Measurements from ENCODE around the gene SYVN1. TPM values are rescaled to one million over a fixed set of nuclear protein-coding genes. Genes with fewer than 3 reads are reported as not detected.

SYVN1 gene
- total RNA-seq, 1 experiment from 2014 or later, result 45.9 TPM

GRCh38 chr11:65128182-65129145 lies 5.9 kb downstream of the SYVN1 start:
- intact Hi-C loops (cut with micrococcal nuclease), result no loop called here
- no peak for TF ChIP-seq MAX (IDR thresholded peaks at IDR 0.05)
- TF ChIP-seq POLR2AphosphoS5 (IDR thresholded peaks at IDR 0.05; ENCODE audit: low read depth, low read length), result peak; percentile 15
- no TSS peak for BruUV-seq (replicated peaks)
- ATAC-seq (no peak; the same call in 1 of the 2 replicates), DNase-seq (ENCODE audit: low read depth, low spot score) (no peak)
- H4K20me1 ChIP-seq (ENCODE audit: insufficient read depth), result no peaks in the 10 kb centered on the region
- ChIA-PET CTCF (no interaction called here), RAD21 (ENCODE audit: low non-redundant PET in 1 of 2, low total read pairs in 2 of 2, uncharacterized antibody in 2 of 2, unreplicated experiment in 2 of 2) (no interaction called here), POLR2A (no interaction called here)
- H3K9me3 ChIP-seq (ENCODE audit: control insufficient read depth in 1 of 2, insufficient read depth in 1 of 2, low read depth in 1 of 2, low read length in 2 of 2), result no peaks in the 10 kb centered on the region
- H3K27me3 ChIP-seq (ENCODE audit: insufficient read depth, low read length), result no peaks in the 10 kb centered on the region
- H3K9ac ChIP-seq (ENCODE audit: low read length), result no peak overlapping the region
- no peak overlapping the region for H3K4me2 ChIP-seq (ENCODE audit: low read length)
- H3K4me3 ChIP-seq (replicated peaks in 1 of 2; ENCODE audit: low read depth in 1 of 2, low read length in 2 of 2), result no peak overlapping the region
- peaks cover 4 to 13% of the 10 kb centered on the region in 2 experiments; a peak in 3 of 4 replicates for H3K4me1 ChIP-seq (ENCODE audit: control insufficient read depth in 1 of 2, insufficient read depth in 2 of 2, low read length in 2 of 2)
- peaks cover 34 to 70% of the 10 kb centered on the region in 2 experiments for H3K36me3 ChIP-seq (ENCODE audit: control insufficient read depth in 1 of 2, insufficient read depth in 2 of 2, low read length in 2 of 2)
- no peak overlapping the region for H2AFZ ChIP-seq (ENCODE audit: low read depth, low read length, poor library complexity, severe bottlenecking)
- no peak overlapping the region for H3K27ac ChIP-seq (ENCODE audit: low read depth, low read length)
- H3K9me2 ChIP-seq (ENCODE audit: insufficient read depth), result no peaks in the 10 kb centered on the region
- peaks cover 41% of the 10 kb centered on the region for H3K79me2 ChIP-seq (ENCODE audit: insufficient read depth, low read length)

- Histone ChIP-seq H3K4me2 (ENCODE audit: low read length) (no peak overlapping the region), H2AFZ (ENCODE audit: low read depth, low read length, poor library complexity, severe bottlenecking) (no peak overlapping the region), H3K27ac (ENCODE audit: low read depth, low read length) (0 out of 2 replicates have a peak overlapping the region, but pooled peaks have one; percentile 7), H3K4me1 (ENCODE audit: control insufficient read depth in 1 of 2, insufficient read depth in 2 of 2, low read length in 2 of 2) (peaks cover 3 to 11% of the 10 kb centered on the region in 2 experiments; a peak in 3 of 4 replicates), H3K36me3 (ENCODE audit: control insufficient read depth in 1 of 2, insufficient read depth in 2 of 2, low read length in 2 of 2) (peaks cover 34 to 68% of the 10 kb centered on the region in 2 experiments), H4K20me1 (ENCODE audit: insufficient read depth) (no peaks in the 10 kb centered on the region), H3K9me2 (ENCODE audit: insufficient read depth) (no peaks in the 10 kb centered on the region), H3K27me3 (ENCODE audit: insufficient read depth, low read length) (no peaks in the 10 kb centered on the region), H3K9me3 (ENCODE audit: control insufficient read depth in 1 of 2, insufficient read depth in 1 of 2, low read depth in 1 of 2, low read length in 2 of 2) (no peaks in the 10 kb centered on the region), H3K79me2 (ENCODE audit: insufficient read depth, low read length) (peaks cover 41% of the 10 kb centered on the region), H3K4me3 (replicated peaks in 1 of 2; ENCODE audit: low read depth in 1 of 2, low read length in 2 of 2) (no peak overlapping the region), H3K9ac (ENCODE audit: low read length) (no peak overlapping the region)
- BruUV-seq (replicated peaks), result no TSS peak
- TF ChIP-seq POLR2AphosphoS5 (IDR thresholded peaks at IDR 0.05; ENCODE audit: low read depth, low read length) (peak; percentile 7), EGR1 (IDR thresholded peaks at IDR 0.05; ENCODE audit: low read depth) (no peak)
- ATAC-seq (peak; percentile 9; the same call in 1 of the 2 replicates), DNase-seq (ENCODE audit: low read depth, low spot score) (no peak)
- ChIA-PET RAD21 (ENCODE audit: low non-redundant PET in 1 of 2, low total read pairs in 2 of 2, uncharacterized antibody in 2 of 2, unreplicated experiment in 2 of 2) (no interaction called here), CTCF (interaction anchor here (1.3 kb wide), 1 partner anchor 52 kb away, joined by 3 read pairs; no protein-coding TSS in a partner anchor), POLR2A (no interaction called here)
- intact Hi-C loops (cut with micrococcal nuclease), result no loop called here
Measured at GRCh38 chr11:65127473-65128181, 6.7 kb downstream of the SYVN1 start.
